ENCODE results near the gene HJURP.

DNA sequence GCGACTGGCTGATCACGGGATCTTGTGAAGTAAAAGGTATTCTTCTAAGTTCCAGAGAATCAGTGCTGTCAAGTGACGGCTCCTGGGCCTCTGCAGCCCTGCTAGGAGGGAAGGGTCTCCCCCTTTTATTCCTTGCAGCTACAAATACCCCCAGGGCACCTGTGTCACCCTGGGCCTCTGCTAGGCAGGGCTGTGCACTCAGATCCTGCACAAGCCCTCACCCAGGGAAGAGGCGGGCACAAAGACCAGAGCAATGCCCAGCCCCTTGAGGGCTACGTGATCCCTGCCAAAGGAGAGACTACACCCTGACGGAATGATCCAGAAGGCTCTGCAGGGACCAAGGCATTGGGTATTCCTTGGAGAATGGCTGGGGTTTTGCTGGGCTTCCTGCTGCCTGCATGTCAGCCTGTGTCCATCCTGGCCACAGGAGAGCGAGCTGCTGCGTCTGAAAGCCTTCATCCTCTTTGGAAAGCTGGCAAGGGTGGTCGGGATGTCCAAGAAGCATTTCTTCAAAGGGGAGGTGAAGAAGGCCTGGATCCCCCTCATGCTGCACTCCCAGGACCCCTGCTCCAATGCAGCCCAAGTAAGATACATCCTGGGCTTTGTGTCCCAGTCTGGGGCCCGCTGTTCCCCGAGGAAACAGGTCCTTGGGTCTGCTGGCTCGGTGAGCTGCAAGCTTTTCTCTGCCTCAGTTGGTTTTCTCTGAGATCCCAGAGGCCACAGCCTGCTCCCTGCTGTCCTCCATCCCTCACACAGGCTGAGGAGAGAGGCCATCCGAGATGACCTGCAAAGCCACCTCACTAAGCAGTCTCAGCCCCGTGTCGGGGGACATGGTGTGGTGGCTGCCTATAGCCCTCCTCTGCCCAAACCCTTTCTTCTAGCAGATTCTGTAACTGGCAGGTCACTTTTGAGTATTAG, 24.9 kb downstream of the HJURP start:
- no peak for TF ChIP-seq POLR2A (IDR thresholded peaks at IDR 0.05)
- TF ChIP-seq, protein P1, sequence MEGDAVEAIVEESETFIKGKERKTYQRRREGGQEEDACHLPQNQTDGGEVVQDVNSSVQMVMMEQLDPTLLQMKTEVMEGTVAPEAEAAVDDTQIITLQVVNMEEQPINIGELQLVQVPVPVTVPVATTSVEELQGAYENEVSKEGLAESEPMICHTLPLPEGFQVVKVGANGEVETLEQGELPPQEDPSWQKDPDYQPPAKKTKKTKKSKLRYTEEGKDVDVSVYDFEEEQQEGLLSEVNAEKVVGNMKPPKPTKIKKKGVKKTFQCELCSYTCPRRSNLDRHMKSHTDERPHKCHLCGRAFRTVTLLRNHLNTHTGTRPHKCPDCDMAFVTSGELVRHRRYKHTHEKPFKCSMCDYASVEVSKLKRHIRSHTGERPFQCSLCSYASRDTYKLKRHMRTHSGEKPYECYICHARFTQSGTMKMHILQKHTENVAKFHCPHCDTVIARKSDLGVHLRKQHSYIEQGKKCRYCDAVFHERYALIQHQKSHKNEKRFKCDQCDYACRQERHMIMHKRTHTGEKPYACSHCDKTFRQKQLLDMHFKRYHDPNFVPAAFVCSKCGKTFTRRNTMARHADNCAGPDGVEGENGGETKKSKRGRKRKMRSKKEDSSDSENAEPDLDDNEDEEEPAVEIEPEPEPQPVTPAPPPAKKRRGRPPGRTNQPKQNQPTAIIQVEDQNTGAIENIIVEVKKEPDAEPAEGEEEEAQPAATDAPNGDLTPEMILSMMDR (IDR thresholded peaks at IDR 0.05 in 4 of 5, conservative IDR thresholded peaks at IDR 0.05 in 1 of 5): no peak
